GM20431 (cell line): ENCODE results near the gene ZNRF2.

Source experiments
- in situ Hi-C: fragments of 300-500 bp; cut with MseI, MboI; formaldehyde crosslinking; loops from one replicate; pipeline ENCODE4 v1.15.0; 2020; ENCODE audit warnings: low sequenced_read_pairs; ENCODE audit not compliant: unreplicated experiment

ZNRF2 gene

GRCh38 chr7:30284298-30285066, at the start of gene ZNRF2:
Gene ZNRF2, plus strand, starts transcription at chr7:30284597. Its CDS starts 761 bp downstream, at chr7:30285358.
- in situ Hi-C loops = loop anchor here (25.0 kb wide), 1 partner anchor 128 kb away; no protein-coding TSS in a partner anchor

- in situ Hi-C loops = no loop called here
Observed at GRCh38 chr7:30237271-30237695, 47.1 kb upstream of the ZNRF2 start.

GRCh38 chr7:30238721-30239441, 45.5 kb upstream of the ZNRF2 start:
- in situ Hi-C loops = no loop called here

GRCh38 chr7:30240106-30240800, 44.1 kb upstream of the ZNRF2 start:
- in situ Hi-C loops = no loop called here

- in situ Hi-C loops = no loop called here
Observed at GRCh38 chr7:30241767-30242166, 42.6 kb upstream of the ZNRF2 start.

GRCh38 chr7:30244340-30244739, 40.1 kb upstream of the ZNRF2 start:
- in situ Hi-C loops = no loop called here

GRCh38 chr7:30245913-30246312, 38.5 kb upstream of the ZNRF2 start:
- in situ Hi-C loops = no loop called here

- in situ Hi-C loops = no loop called here
Observed at GRCh38 chr7:30246392-30246791, 38.0 kb upstream of the ZNRF2 start.

- in situ Hi-C loops = no loop called here
Observed at GRCh38 chr7:30247541-30248401, 36.6 kb upstream of the ZNRF2 start.

GRCh38 chr7:30249316-30249715, 35.1 kb upstream of the ZNRF2 start:
- in situ Hi-C loops = no loop called here

- in situ Hi-C loops = no loop called here
Observed at GRCh38 chr7:30249986-30250774, 34.2 kb upstream of the ZNRF2 start.

GRCh38 chr7:30251708-30252329, 32.6 kb upstream of the ZNRF2 start:
- in situ Hi-C loops = no loop called here

- in situ Hi-C loops = no loop called here
Observed at GRCh38 chr7:30252885-30253795, 31.3 kb upstream of the ZNRF2 start.

- in situ Hi-C loops = no loop called here
Observed at GRCh38 chr7:30253796-30254165, 30.6 kb upstream of the ZNRF2 start.

GRCh38 chr7:30254248-30254647, 30.1 kb upstream of the ZNRF2 start:
- in situ Hi-C loops = no loop called here

- in situ Hi-C loops = no loop called here
Observed at GRCh38 chr7:30254717-30255063, 29.7 kb upstream of the ZNRF2 start.

GRCh38 chr7:30255064-30255769, 29.2 kb upstream of the ZNRF2 start:
- in situ Hi-C loops = no loop called here
